NCI-H748 treated with DMSO at 0.1 percent for 48 hours (cell line): ENCODE results near the gene SLC30A7.
"Not testable (repeated sequence)": the region's sequence is repeated elsewhere in the genome, so short reads cannot be mapped to it uniquely, and the experiment has no call there.

Source experiments
- DNase-seq: peaks from one replicate; lab custom pipeline; 2025; lab: John Stamatoyannopoulos, UW

SLC30A7 gene

DNA sequence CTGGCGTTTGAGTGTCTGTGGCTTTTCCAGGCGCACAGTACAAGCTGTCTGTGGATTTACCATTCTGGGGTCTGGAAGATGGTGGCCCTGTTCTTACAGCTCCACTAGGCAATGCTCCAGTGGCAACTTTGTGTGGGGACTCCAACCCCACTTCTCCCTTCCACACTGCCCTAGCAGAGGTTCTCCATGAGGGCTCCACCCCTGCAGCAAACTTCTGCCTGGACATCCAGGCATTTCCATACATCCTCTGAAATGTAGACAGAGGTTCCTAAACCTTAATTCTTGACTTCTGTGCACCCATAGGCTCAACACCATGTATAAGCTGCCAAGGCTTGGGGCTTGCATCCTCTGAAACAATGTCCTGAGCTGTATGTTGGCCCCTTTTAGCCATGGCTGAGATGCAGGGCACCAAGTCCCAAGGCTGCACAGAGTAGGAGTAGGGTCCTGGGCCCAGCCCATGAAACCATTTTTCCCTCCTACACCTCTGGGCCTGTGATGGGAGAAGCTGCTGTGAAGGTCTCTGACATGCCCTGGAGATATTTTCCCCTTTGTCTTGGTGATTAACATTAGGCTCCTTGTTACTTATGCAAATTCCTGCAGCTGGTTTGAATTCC is 5.9 kb upstream of the SLC30A7 start:
- DNase-seq = not testable (repeated sequence)

- no peak for DNase-seq
Observed at GRCh38 chr1:100891380-100891779, 4.5 kb upstream of the SLC30A7 start.

DNA sequence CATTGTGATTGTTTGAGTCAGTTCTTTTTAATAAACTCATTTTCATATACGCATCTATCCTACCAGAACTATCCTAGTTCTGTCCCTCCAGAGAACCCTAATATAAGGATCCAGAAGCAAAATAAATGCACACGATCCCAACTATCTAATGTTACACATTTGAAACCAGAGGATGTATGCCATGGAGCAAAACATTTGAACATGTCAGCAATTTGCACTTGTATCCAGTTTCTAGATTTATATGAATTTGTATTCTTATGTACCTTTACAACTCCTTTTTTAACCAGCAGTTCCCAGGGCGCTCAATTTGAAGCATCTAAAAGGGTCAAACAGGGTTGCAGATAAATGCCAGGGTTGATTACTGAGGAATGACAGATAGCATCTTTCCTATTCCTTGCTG is 3.3 kb upstream of the SLC30A7 start:
- DNase-seq = no peak

GRCh38 chr1:100893718-100894117 is 2.2 kb upstream of the SLC30A7 start:
- DNase-seq = no peak

GRCh38 chr1:100894603-100895539 is 1.0 kb upstream of the SLC30A7 start, which contains the start of gene EXTL2:
TSS of gene EXTL2 (minus strand) at chr1:100894842. CDS start at chr1:100888757, 6,085 bp downstream.
- peak; percentile 90 for DNase-seq

DNA sequence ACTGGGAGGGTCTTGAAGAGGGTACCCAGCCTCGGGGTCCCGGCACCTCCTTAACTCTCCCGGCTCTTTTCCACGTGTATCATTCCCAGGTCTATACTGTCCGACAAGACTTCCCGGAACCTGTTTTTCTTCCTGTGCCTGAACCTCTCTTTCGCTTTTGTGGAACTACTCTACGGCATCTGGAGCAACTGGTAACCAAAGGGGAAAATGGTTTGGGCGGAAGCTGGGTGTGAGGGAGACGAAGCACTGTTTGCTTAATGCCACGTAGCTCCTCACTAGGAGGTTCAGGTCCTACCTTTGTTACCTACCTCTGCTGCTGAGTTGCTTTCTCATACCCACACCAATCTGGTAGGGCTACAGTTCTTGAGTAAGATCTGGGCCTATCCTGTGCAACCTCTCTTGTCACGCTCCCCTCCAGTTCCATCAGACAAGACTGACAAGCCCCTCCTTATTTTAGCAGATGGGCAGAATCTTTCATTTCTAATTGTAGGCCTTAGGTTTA is 642 bp downstream of the SLC30A7 start:
- DNase-seq = peak; percentile 40

- no peak for DNase-seq
Observed at GRCh38 chr1:100902365-100902764, 6.5 kb downstream of the SLC30A7 start.

- no peak for DNase-seq
Observed at GRCh38 chr1:100903777-100904176, 7.9 kb downstream of the SLC30A7 start.

GRCh38 chr1:100904528-100904927 is 8.6 kb downstream of the SLC30A7 start:
- DNase-seq = no peak

DNA sequence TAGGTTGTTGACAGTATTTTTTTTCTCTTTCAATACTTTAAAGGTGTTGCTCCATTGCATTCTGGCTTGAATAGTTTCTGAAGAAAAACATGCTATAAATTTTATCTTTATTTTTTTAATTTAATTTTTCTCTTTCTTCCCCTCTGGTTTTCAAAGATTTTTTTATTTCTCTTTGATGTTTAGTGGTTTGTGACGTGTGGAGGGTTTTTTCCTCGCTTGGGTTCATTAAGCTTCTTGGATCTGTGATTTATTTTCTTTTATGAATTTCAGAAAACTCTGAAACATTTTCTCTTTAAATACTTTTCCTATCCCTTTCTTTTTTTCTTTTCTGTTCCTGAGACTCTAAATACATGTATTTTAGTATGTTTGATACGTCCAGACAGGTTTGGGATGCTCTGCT is 9.3 kb downstream of the SLC30A7 start:
- no peak for DNase-seq

- no peak for DNase-seq
Observed at GRCh38 chr1:100907887-100908286, 12.0 kb downstream of the SLC30A7 start.

- no peak for DNase-seq
Observed at GRCh38 chr1:100909018-100909417, 13.1 kb downstream of the SLC30A7 start.

DNA sequence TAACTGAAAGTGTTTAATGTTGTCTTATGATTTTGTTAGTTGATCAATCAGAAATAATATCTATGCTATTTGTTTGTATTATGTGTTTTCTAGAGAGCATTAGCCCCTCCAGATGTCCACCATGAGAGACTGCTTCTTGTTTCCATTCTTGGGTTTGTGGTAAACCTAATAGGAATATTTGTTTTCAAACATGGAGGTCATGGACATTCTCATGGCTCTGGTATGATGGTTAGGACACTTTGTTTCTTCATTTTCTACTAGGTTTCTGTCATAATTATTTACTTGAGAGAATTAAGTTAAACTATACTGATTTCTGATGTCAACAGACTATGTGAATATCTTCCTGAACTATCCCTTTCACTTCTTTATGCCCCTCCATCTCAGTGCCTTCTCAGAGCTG is 16.1 kb downstream of the SLC30A7 start:
- DNase-seq = no peak

DNA sequence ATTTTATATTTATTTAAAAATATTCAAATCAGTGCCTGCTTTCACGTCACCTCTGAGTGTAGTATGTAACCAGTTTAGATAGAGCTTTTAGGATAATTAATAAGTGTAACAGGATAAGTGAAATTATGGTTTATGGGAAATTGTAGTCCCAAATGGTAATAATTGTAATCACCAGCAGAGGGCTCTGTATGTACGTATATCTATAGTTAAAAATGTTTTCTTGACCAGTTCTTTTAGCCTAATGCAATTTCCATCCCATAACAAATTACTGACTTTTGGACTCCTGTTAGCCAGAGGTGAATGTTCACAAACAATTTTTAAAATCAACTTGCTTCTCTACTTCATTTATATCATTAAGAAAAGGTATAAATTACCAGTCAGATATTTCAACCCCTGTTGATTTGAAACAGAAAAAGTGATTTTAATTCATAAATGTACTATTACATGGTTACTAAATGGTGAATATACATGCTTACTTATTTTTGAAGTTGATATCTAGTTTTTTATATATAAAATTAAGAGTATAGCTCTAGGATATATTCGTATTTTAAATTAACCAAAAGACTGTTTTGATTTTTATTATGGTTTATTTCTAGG is 25.3 kb downstream of the SLC30A7 start:
- DNase-seq = peak; percentile 70

GRCh38 chr1:100924212-100924611 is 28.3 kb downstream of the SLC30A7 start:
- DNase-seq = no peak

GRCh38 chr1:100924991-100925390 is 29.1 kb downstream of the SLC30A7 start:
- DNase-seq = no peak

GRCh38 chr1:100926240-100926639 is 30.4 kb downstream of the SLC30A7 start:
- DNase-seq = no peak

- no peak for DNase-seq
Observed at GRCh38 chr1:100927276-100927675, 31.4 kb downstream of the SLC30A7 start.

DNA sequence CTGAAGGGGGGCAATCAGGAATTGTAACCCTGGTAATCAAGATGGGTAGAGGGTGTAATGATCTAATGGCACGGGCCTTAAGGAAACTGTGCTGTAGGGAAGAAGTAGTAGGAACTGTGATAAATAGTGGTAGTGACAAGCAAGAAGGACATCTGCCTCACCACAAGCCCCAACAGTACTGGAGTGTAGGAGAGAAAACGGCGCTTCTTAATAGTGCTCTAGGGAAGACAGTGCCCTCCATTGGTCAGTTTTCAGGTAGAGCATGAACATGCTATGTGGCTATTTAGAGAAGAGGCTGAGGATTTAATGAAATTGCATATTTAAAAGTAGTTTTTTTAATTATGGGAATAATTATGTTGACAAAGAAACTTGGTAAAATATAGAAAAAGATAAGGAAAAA is 32.2 kb downstream of the SLC30A7 start:
- DNase-seq = peak; percentile 8

- no peak for DNase-seq
Observed at GRCh38 chr1:100930494-100930893, 34.6 kb downstream of the SLC30A7 start.

DNA sequence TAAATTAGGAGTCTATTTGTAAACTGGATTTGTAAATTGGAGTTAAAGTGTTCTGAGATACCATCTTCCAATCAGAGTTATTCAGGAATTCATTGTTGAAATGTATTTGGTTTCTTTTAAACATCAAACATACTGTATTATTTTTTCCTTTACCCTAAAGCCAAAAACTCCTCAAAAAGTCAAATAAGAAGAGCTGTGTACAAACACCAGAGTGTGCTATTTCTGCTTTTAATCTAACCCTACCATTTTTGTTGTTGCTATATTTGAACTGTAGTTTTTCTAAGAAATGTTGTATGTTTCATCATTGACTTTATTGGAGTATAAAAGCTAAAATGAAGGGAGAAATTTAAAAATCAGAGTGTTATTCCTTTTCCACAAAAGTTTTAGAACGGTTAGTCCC is 35.8 kb downstream of the SLC30A7 start:
- DNase-seq = no peak

- not testable (repeated sequence) for DNase-seq
Observed at GRCh38 chr1:100933555-100933954, 37.7 kb downstream of the SLC30A7 start.
